Measurements from ENCODE around the gene KMT2D. TPM values are rescaled to one million over a fixed set of nuclear protein-coding genes. Genes with fewer than 3 reads are reported as not detected.

The KMT2D gene
- total and polyA plus RNA-seq, 3 donors from 2014 or later = 67.1 to 169 (median 148) TPM

DNA sequence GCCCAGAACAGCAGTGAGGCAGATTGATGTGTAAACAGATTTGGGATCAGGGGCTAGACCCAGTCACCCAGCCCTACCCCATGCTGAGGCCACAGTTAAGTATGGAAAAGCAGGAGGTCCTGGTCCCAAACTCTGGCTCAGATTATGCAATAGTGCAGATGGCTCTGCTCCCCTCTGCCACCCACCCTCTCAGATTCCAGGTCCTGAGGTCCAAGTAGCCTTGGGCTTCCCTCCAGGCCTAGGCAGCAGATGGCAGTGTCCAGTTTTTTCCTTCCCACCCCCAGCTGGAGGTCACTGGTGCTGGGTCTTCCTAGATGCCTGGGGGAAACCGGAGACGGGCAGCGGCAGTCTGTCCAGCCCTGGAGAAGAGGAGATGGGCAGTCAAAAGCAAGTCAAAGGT, 36.8 kb upstream of the KMT2D start:
- Histone ChIP-seq H3K4me1 (peaks cover 9% of the 10 kb centered on the region), H3K27me3 (no peaks in the 10 kb centered on the region), H3K36me3 (ENCODE audit: low read depth, missing control alignments) (no peaks in the 10 kb centered on the region), H3K27ac (no peak overlapping the region), H3K9me3 (no peaks in the 10 kb centered on the region), H3K4me3 (no peak overlapping the region)
- WGBS, 2 donors = 67 to 96% methylated on average over 3 of the region's 3 CpGs
- no peak for DNase-seq
- no peak for TF ChIP-seq POLR2A (IDR thresholded peaks at IDR 0.05)
- TF ChIP-seq, protein P1, sequence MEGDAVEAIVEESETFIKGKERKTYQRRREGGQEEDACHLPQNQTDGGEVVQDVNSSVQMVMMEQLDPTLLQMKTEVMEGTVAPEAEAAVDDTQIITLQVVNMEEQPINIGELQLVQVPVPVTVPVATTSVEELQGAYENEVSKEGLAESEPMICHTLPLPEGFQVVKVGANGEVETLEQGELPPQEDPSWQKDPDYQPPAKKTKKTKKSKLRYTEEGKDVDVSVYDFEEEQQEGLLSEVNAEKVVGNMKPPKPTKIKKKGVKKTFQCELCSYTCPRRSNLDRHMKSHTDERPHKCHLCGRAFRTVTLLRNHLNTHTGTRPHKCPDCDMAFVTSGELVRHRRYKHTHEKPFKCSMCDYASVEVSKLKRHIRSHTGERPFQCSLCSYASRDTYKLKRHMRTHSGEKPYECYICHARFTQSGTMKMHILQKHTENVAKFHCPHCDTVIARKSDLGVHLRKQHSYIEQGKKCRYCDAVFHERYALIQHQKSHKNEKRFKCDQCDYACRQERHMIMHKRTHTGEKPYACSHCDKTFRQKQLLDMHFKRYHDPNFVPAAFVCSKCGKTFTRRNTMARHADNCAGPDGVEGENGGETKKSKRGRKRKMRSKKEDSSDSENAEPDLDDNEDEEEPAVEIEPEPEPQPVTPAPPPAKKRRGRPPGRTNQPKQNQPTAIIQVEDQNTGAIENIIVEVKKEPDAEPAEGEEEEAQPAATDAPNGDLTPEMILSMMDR (IDR thresholded peaks at IDR 0.05) = no peak
- intact Hi-C loops (cut with DNase I; ENCODE audit: low total_unique reads) = no loop called here

- intact Hi-C loops (cut with DNase I; ENCODE audit: low total_unique reads) = no loop called here
These were observed 34.4 kb upstream of the KMT2D start for GRCh38 chr12:49094975-49095365.

GRCh38 chr12:49094160-49094974, 33.8 kb upstream of the KMT2D start, which contains the start of gene DHH:
DHH (minus strand) TSS chr12:49094801; CDS start chr12:49094512, 289 bp downstream.
- Histone ChIP-seq H3K27ac (peak within 1 kb of the TSS in 1 of 2 donors; percentile 3), H3K4me1 (peaks cover 32% of the 10 kb centered on the region), H3K36me3 (ENCODE audit: low read depth, missing control alignments) (no peaks in the 10 kb centered on the region), H3K4me3 (peak within 1 kb of the TSS; percentile 32 to 52), H3K9me3 (no peaks in the 10 kb centered on the region), H3K27me3 (no peaks in the 10 kb centered on the region)
- peak; percentile 90 for DNase-seq
- intact Hi-C loops (cut with DNase I; ENCODE audit: low total_unique reads) = no loop called here
- WGBS, 2 donors = 0 to 3% methylated on average over 10 to 40 of the region's 49 CpGs
- TF ChIP-seq, protein P1 (IDR thresholded peaks at IDR 0.05) = no peak
- TF ChIP-seq POLR2A (IDR thresholded peaks at IDR 0.05) = no peak

More at GRCh38 chr12:49094975-49095365, 34.4 kb upstream of the KMT2D start:
- no peaks in the 10 kb centered on the region for H3K9me3 ChIP-seq
- H3K4me3 ChIP-seq = peak overlapping the region in 1 of 2 donors; percentile 52
- H3K4me1 ChIP-seq = peaks cover 27% of the 10 kb centered on the region
- H3K27me3 ChIP-seq = no peaks in the 10 kb centered on the region
- no peak for TF ChIP-seq POLR2A (IDR thresholded peaks at IDR 0.05)
- TF ChIP-seq, protein P1 (IDR thresholded peaks at IDR 0.05) = no peak
- no peaks in the 10 kb centered on the region for H3K36me3 ChIP-seq (ENCODE audit: low read depth, missing control alignments)
- 53 to 61% methylated on average over 2 of the region's 2 CpGs for WGBS, 2 donors
- no peak for DNase-seq
- H3K27ac ChIP-seq = no peak overlapping the region

- Histone ChIP-seq H3K27me3 (no peaks in the 10 kb centered on the region), H3K36me3 (ENCODE audit: low read depth, missing control alignments) (no peaks in the 10 kb centered on the region), H3K4me3 (peak overlapping the region; percentile 32 to 52), H3K27ac (peak overlapping the region in 1 of 2 donors; percentile 3), H3K9me3 (no peaks in the 10 kb centered on the region), H3K4me1 (peaks cover 33% of the 10 kb centered on the region)
- 7 to 15% methylated on average over 9 of the region's 9 CpGs for WGBS, 2 donors
- intact Hi-C loops (cut with DNase I; ENCODE audit: low total_unique reads) = no loop called here
- DNase-seq = no peak
- TF ChIP-seq, protein P1 (IDR thresholded peaks at IDR 0.05) = no peak
- no peak for TF ChIP-seq POLR2A (IDR thresholded peaks at IDR 0.05)
These were observed 33.2 kb upstream of the KMT2D start for GRCh38 chr12:49093792-49094159.

All from testis (tissue), 3 donors.